Neuronal stem cell (in vitro differentiated cells): ENCODE measurements around the gene MTHFD1L.

Source experiments
- DNase-seq: peaks from one replicate; pipeline ENCODE4 v3.0.0-alpha.2; 2013; ENCODE audit warnings: low spot score
- H2AFZ ChIP-seq: one replicate; pipeline ENCODE4 v1.6.1; 2013; ENCODE audit warnings: mild to moderate bottlenecking, low read length, inconsistent platforms
- H2AK5ac ChIP-seq: 2 replicates; pipeline ENCODE4 v1.6.1; 2013; ENCODE audit warnings: low read depth, mild to moderate bottlenecking, inconsistent platforms, low read length, moderate library complexity, mixed read lengths
- H2BK120ac ChIP-seq: 2 replicates; pipeline ENCODE4 v1.6.1; 2013; ENCODE audit warnings: low read depth, mild to moderate bottlenecking, inconsistent platforms, low read length, moderate library complexity, mixed read lengths
- H2BK12ac ChIP-seq: one replicate; pipeline ENCODE4 v1.6.1; 2013; ENCODE audit warnings: low read length, inconsistent platforms
- H2BK15ac ChIP-seq: 2 replicates; pipeline ENCODE4 v1.6.1; 2013; ENCODE audit warnings: mild to moderate bottlenecking, low read length, inconsistent platforms, mixed read lengths
- H2BK5ac ChIP-seq: one replicate; pipeline ENCODE4 v1.6.1; 2013; ENCODE audit warnings: inconsistent platforms, mild to moderate bottlenecking, low read length, moderate library complexity
- H3K14ac ChIP-seq: one replicate; pipeline ENCODE4 v1.6.1; 2013; ENCODE audit warnings: low read length, inconsistent platforms
- H3K18ac ChIP-seq: 2 replicates; pipeline ENCODE4 v1.6.1; 2013; ENCODE audit warnings: low read length, inconsistent platforms
- H3K23ac ChIP-seq: 2 replicates; pipeline ENCODE4 v1.6.1; 2013; ENCODE audit warnings: low read depth, mild to moderate bottlenecking, mixed read lengths, low read length, inconsistent platforms; ENCODE audit not compliant: poor library complexity
- H3K27ac ChIP-seq: replicated peaks from 3 replicates; pipeline ENCODE4 v1.5.1; 2013; ENCODE audit warnings: low read length, inconsistent platforms
- H3K27me3 ChIP-seq, 3 experiments: 2 replicates each; pipeline ENCODE4 v1.6.1; 2013; ENCODE audit warnings: low read length in 3 of 3, mild to moderate bottlenecking in 2 of 3, inconsistent platforms in 1 of 3, low read depth in 1 of 3, mixed read lengths in 1 of 3, moderate library complexity in 1 of 3; ENCODE audit not compliant: control insufficient read depth in 3 of 3, insufficient read depth in 3 of 3
- H3K36me3 ChIP-seq, 2 donors: replicated peaks in 1 of 2; 2 replicates each; pipeline ENCODE4 v1.6.1; 2013; ENCODE audit warnings: low read length in 2 of 2; ENCODE audit not compliant: control insufficient read depth in 2 of 2, insufficient read depth in 2 of 2
- H3K4ac ChIP-seq: 2 replicates; pipeline ENCODE4 v1.6.1; 2013; ENCODE audit warnings: inconsistent platforms, mild to moderate bottlenecking, low read length, moderate library complexity
- H3K4me1 ChIP-seq, 2 donors: 1 replicate in 1 of 2; 2 replicates in 1 of 2; pipeline ENCODE4 v1.6.1; 2013; ENCODE audit warnings: low read length in 2 of 2, low read depth in 1 of 2; ENCODE audit not compliant: control insufficient read depth in 2 of 2, insufficient read depth in 1 of 2
- H3K4me2 ChIP-seq: one replicate; pipeline ENCODE4 v1.6.1; 2013; ENCODE audit warnings: mild to moderate bottlenecking, low read length, inconsistent platforms; ENCODE audit not compliant: insufficient read depth, poor library complexity, severe bottlenecking
- H3K4me3 ChIP-seq, 2 donors: 2 replicates each; pipeline ENCODE4 v1.5.1; 2013; ENCODE audit warnings: low read length in 2 of 2, mild to moderate bottlenecking in 2 of 2, inconsistent platforms in 1 of 2, moderate library complexity in 1 of 2
- H3K79me1 ChIP-seq: one replicate; pipeline ENCODE4 v1.6.1; 2013; ENCODE audit warnings: low read depth, mild to moderate bottlenecking, inconsistent platforms, low read length, moderate library complexity
- H3K9ac ChIP-seq: one replicate; pipeline ENCODE4 v1.6.1; 2013; ENCODE audit warnings: mild to moderate bottlenecking, low read depth, low read length, inconsistent platforms; ENCODE audit not compliant: poor library complexity
- H3K9me3 ChIP-seq, 2 donors: replicated peaks in 1 of 2; 2 replicates each; pipeline versions ENCODE3 to v1.6.1; 2013; ENCODE audit warnings: low read length in 2 of 2, mild to moderate bottlenecking in 2 of 2, inconsistent platforms in 1 of 2, low read depth in 1 of 2, mixed read lengths in 1 of 2, moderate library complexity in 1 of 2; ENCODE audit not compliant: control insufficient read depth in 2 of 2, insufficient read depth in 1 of 2
- H4K8ac ChIP-seq: one replicate; pipeline ENCODE4 v1.6.1; 2013; ENCODE audit warnings: low read depth, mild to moderate bottlenecking, inconsistent platforms, low read length, moderate library complexity
- H4K91ac ChIP-seq: one replicate; pipeline ENCODE4 v1.6.1; 2013; ENCODE audit warnings: low read length, low read depth, mild to moderate bottlenecking, inconsistent platforms; ENCODE audit not compliant: poor library complexity
- WGBS, 2 donors: extraction: QIAGEN DNeasy Blood & Tissue Kit; methylation state at CpG; one replicate each; pipeline ENCODE4 v1.1.7; 2013; ENCODE audit warnings: missing lambda C conversion rate in 2 of 2, mixed read lengths in 1 of 2; ENCODE audit not compliant: insufficient read length in 2 of 2, insufficient replicate concordance in 1 of 2; ENCODE audit errors: extremely low coverage in 2 of 2; 5-methylcytosine and 5-hydroxymethylcytosine counted together

The MTHFD1L gene

GRCh38 chr6:150865043-150865405, 478 bp upstream of the MTHFD1L start:
- no CpG with 5 or more reads among the region's 5 CpGs for whole genome bisulfite sequencing, 2 donors
- H3K4me3 ChIP-seq: peak overlapping the region; percentile 68 to 81
- H3K9me3 ChIP-seq: no peaks in the 10 kb centered on the region
- H3K9ac ChIP-seq: peak overlapping the region; percentile 83
- no peak overlapping the region for H3K14ac ChIP-seq
- H3K36me3 ChIP-seq: peaks cover 0 to 12% of the 10 kb centered on the region in 2 donors
- H3K4me2 ChIP-seq: peak overlapping the region; percentile 91
- DNase-seq: no peak
- H3K27me3 ChIP-seq: no peaks in the 10 kb centered on the region
- no peak overlapping the region for H3K4ac ChIP-seq
- no peak overlapping the region for H3K27ac ChIP-seq
- peak overlapping the region; percentile 96 for H2AFZ ChIP-seq
- H2BK12ac ChIP-seq: no peak overlapping the region
- peaks cover 1 to 2% of the 10 kb centered on the region in 2 donors for H3K4me1 ChIP-seq
- no peak overlapping the region for H2BK15ac ChIP-seq
- H4K8ac ChIP-seq: no peak overlapping the region
- no peak overlapping the region for H4K91ac ChIP-seq
- no peak overlapping the region for H3K23ac ChIP-seq
- H3K18ac ChIP-seq: no peak overlapping the region
- peaks cover 6% of the 10 kb centered on the region for H3K79me1 ChIP-seq
- H2BK120ac ChIP-seq: no peak overlapping the region
- H2BK5ac ChIP-seq: no peak overlapping the region
- no peak overlapping the region for H2AK5ac ChIP-seq

GRCh38 chr6:150866147-150866990, 867 bp downstream of the MTHFD1L start:
- H3K36me3 ChIP-seq: peaks cover 0 to 12% of the 10 kb centered on the region in 2 donors
- peak; percentile 85 for DNase-seq
- H2BK5ac ChIP-seq: peak overlapping the region; percentile 95

GRCh38 chr6:150866991-150867501, 1.5 kb downstream of the MTHFD1L start:
- Histone ChIP-seq H4K8ac (no peak overlapping the region), H2BK15ac (peak overlapping the region; percentile 81), H2BK120ac (peak overlapping the region; percentile 81), H3K9me3 (no peaks in the 10 kb centered on the region), H3K27ac (peak overlapping the region; percentile 92), H2AFZ (peak overlapping the region; percentile 96), H2AK5ac (peak overlapping the region; percentile 88), H4K91ac (no peak overlapping the region), H3K4me1 (peaks cover 1 to 2% of the 10 kb centered on the region in 2 donors), H3K14ac (no peak overlapping the region), H2BK12ac (no peak overlapping the region), H3K4me3 (peak overlapping the region; percentile 81 to 86), H3K79me1 (peaks cover 6% of the 10 kb centered on the region), H3K4me2 (peak overlapping the region; percentile 91), H3K4ac (no peak overlapping the region), H3K27me3 (no peaks in the 10 kb centered on the region), H3K23ac (no peak overlapping the region), H3K36me3 (peaks cover 0 to 13% of the 10 kb centered on the region in 2 donors), H3K18ac (peak overlapping the region; percentile 96), H2BK5ac (peak overlapping the region; percentile 95), H3K9ac (peak overlapping the region; percentile 88)
- DNase-seq: no peak
- no CpG with 5 or more reads among the region's 13 CpGs for WGBS, 2 donors

More at GRCh38 chr6:150866147-150866990, 867 bp downstream of the MTHFD1L start:
- Histone ChIP-seq H3K4me1 (peaks cover 1 to 2% of the 10 kb centered on the region in 2 donors), H2BK15ac (peak overlapping the region; percentile 81), H3K4me3 (peak overlapping the region; percentile 81 to 86), H3K23ac (peak overlapping the region; percentile 98), H2AK5ac (peak overlapping the region; percentile 88), H3K18ac (peak overlapping the region; percentile 96), H4K8ac (peak overlapping the region; percentile 82), H3K4me2 (peak overlapping the region; percentile 91), H3K9me3 (no peaks in the 10 kb centered on the region), H3K14ac (no peak overlapping the region), H4K91ac (no peak overlapping the region), H2BK120ac (peak overlapping the region; percentile 81), H3K79me1 (peaks cover 6% of the 10 kb centered on the region), H3K9ac (peak overlapping the region; percentile 90), H3K4ac (peak overlapping the region; percentile 66), H3K27ac (peak overlapping the region; percentile 92), H3K27me3 (no peaks in the 10 kb centered on the region), H2AFZ (peak overlapping the region; percentile 96), H2BK12ac (peak overlapping the region; percentile 30)
- no CpG with 5 or more reads among the region's 95 CpGs for WGBS, 2 donors

GRCh38 chr6:150868759-150869158, 3.3 kb downstream of the MTHFD1L start:
- no CpG with 5 or more reads among the region's 5 CpGs for WGBS, 2 donors
- no peak overlapping the region for H2BK120ac ChIP-seq
- no peak for DNase-seq
- peaks cover 1 to 2% of the 10 kb centered on the region in 2 donors for H3K4me1 ChIP-seq
- no peak overlapping the region for H3K4me2 ChIP-seq
- no peak overlapping the region for H2BK12ac ChIP-seq
- no peak overlapping the region for H3K27ac ChIP-seq
- H2BK15ac ChIP-seq: no peak overlapping the region
- H3K79me1 ChIP-seq: peaks cover 6% of the 10 kb centered on the region
- H4K8ac ChIP-seq: no peak overlapping the region
- no peak overlapping the region for H3K23ac ChIP-seq
- H3K18ac ChIP-seq: no peak overlapping the region
- no peak overlapping the region for H3K9ac ChIP-seq
- no peak overlapping the region for H3K14ac ChIP-seq
- H3K27me3 ChIP-seq: no peaks in the 10 kb centered on the region
- H3K36me3 ChIP-seq: peaks cover 0 to 20% of the 10 kb centered on the region in 2 donors
- no peak overlapping the region for H2BK5ac ChIP-seq
- no peaks in the 10 kb centered on the region for H3K9me3 ChIP-seq
- H3K4ac ChIP-seq: no peak overlapping the region
- no peak overlapping the region for H2AFZ ChIP-seq
- H3K4me3 ChIP-seq: no peak overlapping the region
- no peak overlapping the region for H2AK5ac ChIP-seq
- H4K91ac ChIP-seq: no peak overlapping the region
